GM18870 (cell line): Measurements from ENCODE around the gene REEP3.

Experiments used
- ATAC-seq: cut with Tn5 transposase; IDR thresholded peaks from one replicate; pipeline ENCODE4 v1.9.1; 2021; ENCODE audit warnings: moderate library complexity; ENCODE audit not compliant: unreplicated experiment

The REEP3 gene

GRCh38 chr10:63505562-63505961 lies 15.6 kb upstream of the REEP3 start:
- no peak for ATAC-seq

GRCh38 chr10:63506554-63506953 lies 14.6 kb upstream of the REEP3 start:
- ATAC-seq, result no peak

DNA sequence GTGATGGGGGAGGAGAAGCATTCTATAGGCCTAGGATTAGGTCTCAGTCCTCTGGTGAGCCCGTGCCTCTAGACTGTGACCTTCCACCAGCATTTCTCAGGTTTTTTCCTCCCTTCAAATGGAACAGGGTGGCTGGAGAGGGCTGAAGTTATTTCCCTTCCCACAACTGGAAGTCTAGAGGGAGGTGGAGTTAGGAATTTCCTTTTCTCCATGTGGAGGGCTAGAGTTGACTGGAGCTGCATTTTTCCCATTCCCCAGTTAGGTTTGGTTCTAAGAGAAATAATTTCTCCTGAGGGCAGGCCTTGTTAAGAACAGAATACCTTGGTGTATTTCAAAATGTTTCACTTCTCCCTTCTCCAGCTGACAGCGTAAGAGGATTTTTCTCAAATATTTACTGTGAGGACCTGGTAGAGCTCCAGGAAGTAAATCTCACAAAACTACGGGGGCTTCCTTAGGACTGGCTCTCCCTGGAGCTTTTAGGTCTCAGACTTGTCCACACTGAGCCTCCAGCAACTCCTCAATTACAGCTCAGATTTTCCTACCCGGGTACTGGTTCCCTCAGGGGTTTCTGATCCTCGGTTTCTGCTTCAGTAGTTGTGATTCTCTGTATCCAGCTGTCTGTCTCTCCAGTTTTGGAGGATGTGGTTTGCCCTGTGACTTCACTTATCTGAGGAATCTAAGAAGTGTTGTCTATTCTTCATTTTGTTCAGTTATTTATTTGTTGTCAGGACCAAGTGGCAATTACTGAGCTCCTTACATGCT lies 6.0 kb upstream of the REEP3 start:
- ATAC-seq, result peak; percentile 76

- ATAC-seq, result no peak
Measured at GRCh38 chr10:63516207-63516606, 5.0 kb upstream of the REEP3 start.

DNA sequence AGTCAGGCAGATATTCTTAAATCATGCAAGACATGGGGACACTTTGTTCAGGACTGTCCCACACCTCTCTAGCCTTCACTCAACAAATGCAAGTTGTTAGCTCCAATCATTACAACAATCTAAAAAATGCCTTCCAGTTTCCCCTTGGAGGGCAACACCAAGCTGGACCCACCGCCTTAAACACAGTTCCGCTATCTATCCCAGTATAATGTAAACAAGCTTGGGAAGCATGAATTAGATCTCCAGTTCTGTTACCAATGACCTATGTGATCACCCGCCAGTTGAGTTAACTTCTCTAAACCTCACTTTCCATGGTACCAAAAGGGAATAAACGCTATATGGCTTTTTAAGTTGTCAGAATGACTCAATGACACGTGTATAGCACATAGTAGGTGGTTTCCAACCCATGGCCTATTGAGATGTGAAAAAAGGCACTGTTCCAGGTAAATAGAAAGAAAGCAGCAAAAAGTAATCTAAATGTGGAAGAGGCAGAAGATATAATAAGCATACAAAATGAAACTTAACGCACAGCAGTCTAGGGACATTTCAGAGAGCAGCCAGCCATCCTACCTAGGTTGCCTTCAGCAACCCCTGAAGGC lies 2.4 kb upstream of the REEP3 start:
- no peak for ATAC-seq

- ATAC-seq, result peak; percentile 56
Measured at GRCh38 chr10:63521416-63522276, 445 bp downstream of the REEP3 start.

- peak; percentile 2 for ATAC-seq
Measured at GRCh38 chr10:63522277-63522687, 1.1 kb downstream of the REEP3 start.

DNA sequence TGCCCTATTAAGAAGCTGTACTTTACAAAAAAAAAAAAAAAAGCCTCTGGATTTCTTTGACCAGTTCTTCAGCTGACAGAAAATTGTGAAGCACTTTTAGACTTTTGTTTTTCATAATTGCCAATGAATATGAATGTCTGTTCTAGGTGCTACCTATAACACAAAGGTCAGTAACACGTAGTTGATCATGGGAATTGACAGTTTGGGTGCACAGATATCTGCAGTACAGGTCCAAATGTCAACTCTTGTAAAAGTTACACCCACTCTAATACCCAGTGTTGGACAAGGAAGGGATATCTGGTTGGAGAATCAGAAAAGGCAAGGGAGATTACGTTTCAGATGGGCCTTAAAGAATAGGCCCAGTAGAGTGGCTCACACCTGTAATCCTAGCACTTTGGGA lies 1.8 kb downstream of the REEP3 start:
- no peak for ATAC-seq

- ATAC-seq, result no peak
Measured at GRCh38 chr10:63525021-63525420, 3.8 kb downstream of the REEP3 start.

DNA sequence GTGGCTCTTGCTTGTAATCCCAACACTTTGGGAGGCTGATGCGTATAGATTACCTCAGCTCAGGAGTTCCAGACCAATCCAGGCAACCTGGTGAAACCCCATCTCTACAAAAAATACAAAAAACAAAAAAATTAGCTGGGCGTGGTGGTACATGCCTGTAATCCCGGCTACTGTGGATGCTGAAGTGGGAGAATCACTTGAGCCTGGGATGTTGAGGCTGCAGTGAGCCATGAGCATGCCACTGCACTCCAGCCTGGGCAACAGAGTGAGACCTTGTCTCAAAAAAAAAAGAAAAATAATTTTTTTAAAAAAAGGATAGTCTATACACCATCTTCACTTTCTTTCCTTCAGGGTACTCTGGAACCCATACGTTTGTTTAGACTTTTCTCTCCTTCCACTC lies 6.2 kb downstream of the REEP3 start:
- no peak for ATAC-seq

DNA sequence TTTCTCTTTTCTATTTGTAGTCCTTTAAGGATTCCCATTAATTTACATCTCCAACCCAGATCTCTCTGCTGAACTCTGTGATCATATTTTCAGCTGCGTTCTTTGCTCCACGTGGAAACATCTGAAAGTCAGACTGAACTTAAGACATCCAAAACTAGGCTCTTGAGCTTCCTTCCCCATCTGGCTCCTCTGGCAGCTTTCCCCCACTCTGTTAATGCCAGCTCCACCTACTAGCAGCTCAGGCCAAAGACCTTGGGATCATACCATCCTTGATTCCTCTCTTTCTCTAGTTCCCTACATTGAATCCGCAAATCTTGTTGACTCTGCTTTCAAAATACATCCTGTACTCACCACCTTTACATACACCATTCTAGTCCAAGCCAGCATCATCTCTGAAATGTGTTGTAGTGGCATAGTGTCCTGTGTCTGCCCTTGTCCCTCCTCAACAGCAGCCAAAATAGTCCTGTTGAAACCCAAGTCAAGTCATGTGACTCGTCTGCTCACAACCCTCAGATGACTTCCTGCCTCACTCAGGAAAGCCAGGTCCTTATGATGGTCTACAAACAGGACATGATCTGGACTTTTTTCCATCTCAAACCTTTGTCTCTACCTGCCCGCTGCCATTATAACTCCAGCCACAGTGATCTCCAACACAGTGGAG lies 7.0 kb downstream of the REEP3 start:
- no peak for ATAC-seq

DNA sequence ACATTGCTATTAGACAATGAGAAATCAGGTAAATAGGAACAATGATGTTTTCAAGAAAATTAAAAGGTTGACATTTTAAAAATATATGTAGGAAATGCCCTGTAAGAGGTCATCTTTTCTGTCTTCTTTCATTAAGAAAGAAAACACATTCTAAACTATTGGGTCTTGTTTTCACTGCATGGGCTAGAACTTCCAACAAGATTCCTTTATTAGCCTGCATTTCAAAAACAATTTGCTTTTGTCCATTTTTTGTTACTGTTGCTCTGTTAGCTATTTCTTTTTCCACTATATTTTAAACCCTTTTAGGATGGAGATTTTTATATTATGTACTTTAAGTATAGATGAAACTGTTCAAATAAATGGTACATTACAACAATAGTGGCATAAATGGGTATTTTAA lies 9.2 kb downstream of the REEP3 start:
- no peak for ATAC-seq

GRCh38 chr10:63534723-63535122 lies 13.5 kb downstream of the REEP3 start:
- ATAC-seq, result no peak

- no peak for ATAC-seq
Measured at GRCh38 chr10:63536698-63537097, 15.5 kb downstream of the REEP3 start.

DNA sequence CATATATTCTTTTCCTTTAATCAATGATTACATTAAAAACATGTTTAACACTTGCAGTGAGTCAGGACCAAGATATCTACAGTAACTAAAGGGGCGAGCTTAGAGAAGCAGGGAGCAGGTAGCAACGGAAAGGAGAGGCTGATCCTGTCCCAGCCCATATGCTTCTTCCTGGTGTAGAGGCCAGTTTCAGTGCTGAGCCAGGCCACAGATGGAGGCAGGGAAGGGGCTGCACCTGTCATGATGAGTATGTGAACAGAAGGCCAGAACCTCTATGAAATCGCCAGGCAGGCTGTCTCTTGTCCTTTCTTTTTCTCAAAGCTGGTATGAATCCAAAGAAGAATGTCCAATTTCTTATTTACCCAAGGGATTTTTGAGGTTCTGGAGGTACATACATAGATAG lies 16.3 kb downstream of the REEP3 start:
- ATAC-seq, result no peak

DNA sequence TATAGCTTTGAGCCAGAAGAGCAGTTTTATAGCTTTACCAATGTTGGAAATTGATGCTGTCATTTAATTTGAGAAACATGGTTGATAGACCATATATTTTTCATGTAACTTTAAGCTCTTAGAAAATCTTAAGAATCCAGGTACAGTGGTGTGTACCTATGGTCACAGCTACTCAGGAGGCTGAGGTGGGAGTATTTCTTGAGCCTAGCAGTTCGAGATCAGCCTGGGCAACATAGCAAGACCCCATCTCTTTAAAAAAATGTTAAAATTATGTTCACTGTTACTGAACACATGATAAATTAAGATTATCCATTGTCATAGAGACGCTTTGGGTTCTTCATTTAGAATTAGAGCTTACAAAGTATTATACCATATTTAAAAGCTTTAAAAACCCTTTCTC lies 18.2 kb downstream of the REEP3 start:
- ATAC-seq, result no peak

DNA sequence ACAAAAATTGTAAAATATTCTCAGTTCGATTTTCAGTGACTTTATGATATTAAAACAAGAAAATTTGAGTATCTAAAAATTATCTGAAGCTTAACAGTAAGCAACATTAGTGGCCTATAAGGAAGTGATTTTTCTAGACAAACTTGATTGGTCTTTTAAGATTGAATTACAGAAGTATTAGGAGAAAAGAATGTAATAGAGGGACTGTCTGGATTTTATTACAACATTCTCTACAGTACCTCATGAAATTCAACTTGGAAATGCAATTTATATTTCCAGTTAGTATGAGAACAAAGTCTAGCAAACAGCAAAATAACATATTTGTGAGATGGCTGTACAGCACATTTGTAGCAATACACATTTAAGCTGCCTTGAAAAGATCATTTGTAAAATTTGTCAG lies 18.8 kb downstream of the REEP3 start:
- ATAC-seq, result no peak

DNA sequence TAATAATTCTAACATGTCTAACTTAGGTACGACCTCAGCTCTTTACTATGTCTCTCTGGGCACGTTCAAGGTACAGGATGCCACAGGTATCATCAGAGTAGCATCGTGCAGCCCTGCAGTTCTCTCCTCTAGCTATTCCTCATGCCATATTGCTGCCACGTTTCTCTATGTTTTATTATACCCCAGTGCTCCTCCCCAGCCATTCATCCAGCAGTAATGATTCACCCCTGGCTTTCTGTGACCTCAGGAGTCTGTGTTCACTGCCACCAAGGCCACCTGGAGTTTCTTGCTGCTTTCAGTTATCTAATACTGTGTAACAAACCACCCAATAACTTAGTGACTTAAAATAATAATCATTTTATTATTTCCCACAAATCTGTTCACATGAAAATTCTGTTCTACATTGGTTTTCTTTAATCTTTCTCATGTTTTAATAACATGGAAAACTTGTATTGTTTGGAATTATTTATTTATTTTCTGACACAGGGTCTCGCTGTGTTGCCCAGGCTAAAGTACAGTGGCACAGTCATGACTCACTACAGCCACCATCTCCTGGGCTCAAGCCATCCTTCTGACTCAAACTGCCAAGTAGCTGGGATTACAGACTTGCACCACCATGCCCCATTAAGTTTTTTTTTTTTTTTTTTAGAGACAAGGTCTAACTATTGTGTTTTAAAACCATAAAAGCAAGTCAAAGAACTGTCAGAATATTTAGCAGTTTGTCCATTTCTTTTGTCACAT lies 21.8 kb downstream of the REEP3 start:
- ATAC-seq, result no peak

- no peak for ATAC-seq
Measured at GRCh38 chr10:63543576-63543962, 22.4 kb downstream of the REEP3 start.

DNA sequence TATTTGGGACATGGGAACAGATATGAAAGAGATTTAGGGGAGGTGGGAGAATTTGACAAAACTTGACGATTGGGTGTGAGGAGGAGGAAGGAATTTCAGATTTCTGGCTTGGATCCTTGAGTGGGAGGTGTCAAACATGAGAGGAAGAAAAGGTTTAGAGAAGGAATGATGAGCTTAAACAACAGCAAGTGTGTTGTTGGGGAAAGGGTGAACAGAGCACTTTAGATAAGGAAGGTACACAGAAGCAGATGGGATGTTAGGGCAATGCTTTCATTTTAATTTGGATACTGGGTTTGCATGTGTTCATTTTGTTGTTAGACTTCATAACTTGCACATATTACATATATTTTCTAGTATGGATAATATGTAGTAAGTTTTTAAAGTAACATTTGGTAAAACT lies 23.2 kb downstream of the REEP3 start:
- no peak for ATAC-seq
